ENCODE results near the gene ACP6. TPM values are rescaled to one million over a fixed set of nuclear protein-coding genes. Genes with fewer than 3 reads are reported as not detected.

ACP6 gene
- total and polyA plus RNA-seq, 2 of the 13 experiments (the other 11 are each of a cell fraction or from before 2014, with no cell fraction given), result 18.1 to 33.7 TPM

GRCh38 chr1:147669469-147670318 is 630 bp downstream of the ACP6 start (continued):
- TF ChIP-seq ZNF138 (CRISPR knock-in tag; IDR thresholded peaks at IDR 0.05; ENCODE audit: low read depth) (peak; percentile 62; the same call in 1 of the 2 replicates), U2AF1 (optimal IDR thresholded peaks at IDR 0.05; ENCODE audit: low read depth, low read length) (no peak), ARID2 (CRISPR knock-in tag; IDR thresholded peaks at IDR 0.05; ENCODE audit: borderline replicate concordance) (peak; percentile 64; the same call in 1 of the 2 replicates), HNRNPUL1 (IDR thresholded peaks at IDR 0.05; ENCODE audit: low read depth, low read length) (no peak), ZNF891 (CRISPR knock-in tag; IDR thresholded peaks at IDR 0.05) (no peak), THRA (CRISPR knock-in tag; IDR thresholded peaks at IDR 0.05; ENCODE audit: borderline replicate concordance) (no peak; the same call in 1 of the 2 replicates), ZHX1 (CRISPR knock-in tag; IDR thresholded peaks at IDR 0.05; ENCODE audit: low read depth) (no peak)
- TF ChIP-seq, protein P1, sequence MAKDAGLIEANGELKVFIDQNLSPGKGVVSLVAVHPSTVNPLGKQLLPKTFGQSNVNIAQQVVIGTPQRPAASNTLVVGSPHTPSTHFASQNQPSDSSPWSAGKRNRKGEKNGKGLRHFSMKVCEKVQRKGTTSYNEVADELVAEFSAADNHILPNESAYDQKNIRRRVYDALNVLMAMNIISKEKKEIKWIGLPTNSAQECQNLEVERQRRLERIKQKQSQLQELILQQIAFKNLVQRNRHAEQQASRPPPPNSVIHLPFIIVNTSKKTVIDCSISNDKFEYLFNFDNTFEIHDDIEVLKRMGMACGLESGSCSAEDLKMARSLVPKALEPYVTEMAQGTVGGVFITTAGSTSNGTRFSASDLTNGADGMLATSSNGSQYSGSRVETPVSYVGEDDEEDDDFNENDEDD (CRISPR knock-in tag; IDR thresholded peaks at IDR 0.05; ENCODE audit: borderline replicate concordance), result peak; percentile 35; the same call in 1 of the 2 replicates
- TF ChIP-seq, protein P2, sequence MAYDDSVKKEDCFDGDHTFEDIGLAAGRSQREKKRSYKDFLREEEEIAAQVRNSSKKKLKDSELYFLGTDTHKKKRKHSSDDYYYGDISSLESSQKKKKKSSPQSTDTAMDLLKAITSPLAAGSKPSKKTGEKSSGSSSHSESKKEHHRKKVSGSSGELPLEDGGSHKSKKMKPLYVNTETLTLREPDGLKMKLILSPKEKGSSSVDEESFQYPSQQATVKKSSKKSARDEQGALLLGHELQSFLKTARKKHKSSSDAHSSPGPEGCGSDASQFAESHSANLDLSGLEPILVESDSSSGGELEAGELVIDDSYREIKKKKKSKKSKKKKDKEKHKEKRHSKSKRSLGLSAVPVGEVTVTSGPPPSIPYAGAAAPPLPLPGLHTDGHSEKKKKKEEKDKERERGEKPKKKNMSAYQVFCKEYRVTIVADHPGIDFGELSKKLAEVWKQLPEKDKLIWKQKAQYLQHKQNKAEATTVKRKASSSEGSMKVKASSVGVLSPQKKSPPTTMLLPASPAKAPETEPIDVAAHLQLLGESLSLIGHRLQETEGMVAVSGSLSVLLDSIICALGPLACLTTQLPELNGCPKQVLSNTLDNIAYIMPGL (CRISPR knock-in tag; IDR thresholded peaks at IDR 0.05; ENCODE audit: borderline replicate concordance in 1 of 2, low read depth in 1 of 2), result peak in 1 of 2 experiments; percentile 54; a peak in 1 of 4 replicates
- TF ChIP-seq, protein P3, sequence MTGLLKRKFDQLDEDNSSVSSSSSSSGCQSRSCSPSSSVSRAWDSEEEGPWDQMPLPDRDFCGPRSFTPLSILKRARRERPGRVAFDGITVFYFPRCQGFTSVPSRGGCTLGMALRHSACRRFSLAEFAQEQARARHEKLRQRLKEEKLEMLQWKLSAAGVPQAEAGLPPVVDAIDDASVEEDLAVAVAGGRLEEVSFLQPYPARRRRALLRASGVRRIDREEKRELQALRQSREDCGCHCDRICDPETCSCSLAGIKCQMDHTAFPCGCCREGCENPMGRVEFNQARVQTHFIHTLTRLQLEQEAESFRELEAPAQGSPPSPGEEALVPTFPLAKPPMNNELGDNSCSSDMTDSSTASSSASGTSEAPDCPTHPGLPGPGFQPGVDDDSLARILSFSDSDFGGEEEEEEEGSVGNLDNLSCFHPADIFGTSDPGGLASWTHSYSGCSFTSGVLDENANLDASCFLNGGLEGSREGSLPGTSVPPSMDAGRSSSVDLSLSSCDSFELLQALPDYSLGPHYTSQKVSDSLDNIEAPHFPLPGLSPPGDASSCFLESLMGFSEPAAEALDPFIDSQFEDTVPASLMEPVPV (CRISPR knock-in tag; IDR thresholded peaks at IDR 0.05), result no peak; the same call in 1 of the 2 replicates
- TF ChIP-seq, protein P4, sequence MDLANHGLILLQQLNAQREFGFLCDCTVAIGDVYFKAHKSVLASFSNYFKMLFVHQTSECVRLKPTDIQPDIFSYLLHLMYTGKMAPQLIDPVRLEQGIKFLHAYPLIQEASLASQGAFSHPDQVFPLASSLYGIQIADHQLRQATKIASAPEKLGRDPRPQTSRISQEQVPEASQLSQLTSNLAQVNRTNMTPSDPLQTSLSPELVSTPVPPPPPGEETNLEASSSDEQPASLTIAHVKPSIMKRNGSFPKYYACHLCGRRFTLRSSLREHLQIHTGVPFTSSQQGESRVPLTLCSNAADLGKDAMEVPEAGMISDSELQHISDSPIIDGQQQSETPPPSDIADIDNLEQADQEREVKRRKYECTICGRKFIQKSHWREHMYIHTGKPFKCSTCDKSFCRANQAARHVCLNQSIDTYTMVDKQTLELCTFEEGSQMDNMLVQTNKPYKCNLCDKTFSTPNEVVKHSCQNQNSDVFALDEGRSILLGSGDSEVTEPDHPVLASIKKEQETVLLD (CRISPR knock-in tag; IDR thresholded peaks at IDR 0.05; ENCODE audit: low read depth), result 0 out of 2 replicates have a peak, but pooled peaks have one; percentile 27
- TF ChIP-seq, protein P5, sequence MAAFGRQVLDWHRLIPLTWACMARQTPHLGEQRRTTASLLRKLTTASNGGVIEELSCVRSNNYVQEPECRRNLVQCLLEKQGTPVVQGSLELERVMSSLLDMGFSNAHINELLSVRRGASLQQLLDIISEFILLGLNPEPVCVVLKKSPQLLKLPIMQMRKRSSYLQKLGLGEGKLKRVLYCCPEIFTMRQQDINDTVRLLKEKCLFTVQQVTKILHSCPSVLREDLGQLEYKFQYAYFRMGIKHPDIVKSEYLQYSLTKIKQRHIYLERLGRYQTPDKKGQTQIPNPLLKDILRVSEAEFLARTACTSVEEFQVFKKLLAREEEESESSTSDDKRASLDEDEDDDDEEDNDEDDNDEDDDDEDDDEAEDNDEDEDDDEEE (CRISPR knock-in tag; IDR thresholded peaks at IDR 0.05), result no peak; the same call in 1 of the 2 replicates
